VCaP (cell line): ENCODE results near the gene JDP2.

ENCODE experiments used
- H3K27ac ChIP-seq: fragments of 450-650 bp; 2 replicates; pipeline ENCODE4 v1.5.1; 2017
- CTCF ChIP-seq: fragments of 450-650 bp; conservative IDR thresholded peaks from 2 replicates; pipeline ENCODE4 v1.5.1; 2017; ENCODE audit warnings: mild to moderate bottlenecking, moderate library complexity

JDP2 gene

GRCh38 chr14:75439989-75440388 lies 12.2 kb downstream of the JDP2 start:
- no peak for TF ChIP-seq CTCF
- no peak overlapping the region for H3K27ac ChIP-seq

- no peak for TF ChIP-seq CTCF
- no peak overlapping the region for H3K27ac ChIP-seq
Measured at GRCh38 chr14:75440733-75441477, 13.1 kb downstream of the JDP2 start.

DNA sequence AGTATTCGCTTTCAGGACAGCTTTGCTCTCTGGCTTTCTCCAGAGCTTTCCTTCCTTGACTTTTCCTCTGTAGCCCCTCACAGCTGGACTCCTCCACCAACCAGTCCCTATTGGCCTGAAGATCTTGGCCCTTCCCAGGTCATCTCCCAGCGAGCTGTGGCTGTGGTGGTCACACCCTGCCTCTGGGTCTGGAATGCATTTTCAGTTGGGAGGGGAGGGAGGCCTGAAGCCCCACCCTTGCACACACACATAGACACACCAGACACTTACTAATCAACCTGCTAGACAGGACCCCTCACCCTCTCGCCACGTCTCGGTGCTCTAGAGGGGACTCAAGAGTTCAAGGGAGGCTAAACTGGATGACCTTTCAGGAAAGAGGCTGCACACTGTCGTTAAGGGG lies 13.9 kb downstream of the JDP2 start:
- no peak overlapping the region for H3K27ac ChIP-seq
- no peak for TF ChIP-seq CTCF

DNA sequence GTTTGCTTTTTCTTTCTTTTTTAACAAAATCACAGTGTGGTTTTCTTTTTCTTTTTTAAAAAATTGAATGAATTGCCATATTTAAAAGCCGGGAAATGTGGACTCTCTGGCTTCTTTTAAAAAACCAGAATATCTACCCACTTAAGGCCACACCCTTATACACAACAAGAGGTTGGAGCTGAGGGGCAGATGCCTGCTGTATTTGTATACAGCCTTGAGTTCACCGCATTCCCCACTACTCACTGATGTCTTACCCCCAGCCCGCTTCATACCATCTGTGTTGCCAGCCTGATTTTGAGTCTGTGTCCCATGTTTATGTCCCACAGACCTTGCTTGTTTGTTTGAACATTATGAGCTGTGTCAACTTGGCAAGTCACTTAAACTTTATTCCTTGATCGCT lies 14.3 kb downstream of the JDP2 start:
- no peak for TF ChIP-seq CTCF

DNA sequence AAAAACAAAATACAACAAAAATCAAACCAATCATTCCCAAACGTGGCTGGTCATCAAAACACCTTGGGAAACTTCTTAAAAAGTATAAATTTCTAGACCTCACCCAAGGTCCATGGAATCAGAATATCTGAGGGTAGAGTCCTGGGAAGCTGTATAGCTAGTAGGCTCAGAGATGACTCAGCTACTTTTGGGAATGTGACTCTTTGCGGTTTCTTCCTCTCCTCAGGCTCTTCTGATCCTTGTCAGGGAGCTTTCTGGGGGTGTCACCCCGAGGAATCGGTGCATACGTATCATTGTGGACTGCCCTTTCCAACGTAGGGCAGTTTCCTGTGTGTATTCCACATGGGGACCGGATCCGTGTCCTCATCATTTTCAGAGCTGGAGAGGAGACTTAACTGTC lies 14.8 kb downstream of the JDP2 start:
- H3K27ac ChIP-seq = no peak overlapping the region
- no peak for TF ChIP-seq CTCF

More for the DNA sequence above, 14.3 kb downstream of the JDP2 start:
- H3K27ac ChIP-seq = no peak overlapping the region

DNA sequence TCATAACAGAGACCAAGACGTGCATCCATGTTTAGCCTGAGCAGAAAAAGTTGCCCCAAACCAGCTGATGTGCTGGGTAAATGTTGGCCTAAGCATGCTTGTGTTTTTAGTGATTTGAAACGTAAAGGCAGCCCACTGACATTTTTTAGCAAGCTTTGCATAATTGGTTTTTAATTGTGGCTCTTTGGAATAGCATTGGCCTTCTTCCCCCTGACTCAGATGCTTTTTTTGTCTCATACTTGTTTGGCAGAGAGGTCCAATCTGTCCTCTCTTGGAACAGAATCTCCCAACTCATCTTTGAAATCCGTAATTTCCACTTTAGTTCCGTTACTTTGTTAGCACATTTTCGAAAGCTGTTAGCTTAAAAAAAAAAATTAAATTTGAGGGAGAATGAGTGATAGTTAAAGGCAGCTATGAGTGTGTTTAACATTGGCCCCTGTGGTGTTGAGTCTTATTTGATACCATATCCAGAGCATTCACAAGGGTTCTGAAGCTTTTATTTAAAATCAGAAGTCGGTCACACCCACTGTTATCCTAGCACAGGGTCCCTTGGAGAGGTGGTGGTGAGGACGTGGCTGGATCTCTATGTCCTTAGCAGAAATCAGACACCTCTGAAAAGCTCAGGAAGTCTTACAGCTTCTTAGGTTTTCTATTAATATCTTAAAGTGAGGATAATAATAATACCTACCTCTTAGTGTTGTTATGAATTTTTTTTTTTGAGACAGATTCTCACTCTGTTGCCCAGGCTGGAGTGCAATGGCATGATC lies 15.6 kb downstream of the JDP2 start:
- H3K27ac ChIP-seq = no peak overlapping the region

DNA sequence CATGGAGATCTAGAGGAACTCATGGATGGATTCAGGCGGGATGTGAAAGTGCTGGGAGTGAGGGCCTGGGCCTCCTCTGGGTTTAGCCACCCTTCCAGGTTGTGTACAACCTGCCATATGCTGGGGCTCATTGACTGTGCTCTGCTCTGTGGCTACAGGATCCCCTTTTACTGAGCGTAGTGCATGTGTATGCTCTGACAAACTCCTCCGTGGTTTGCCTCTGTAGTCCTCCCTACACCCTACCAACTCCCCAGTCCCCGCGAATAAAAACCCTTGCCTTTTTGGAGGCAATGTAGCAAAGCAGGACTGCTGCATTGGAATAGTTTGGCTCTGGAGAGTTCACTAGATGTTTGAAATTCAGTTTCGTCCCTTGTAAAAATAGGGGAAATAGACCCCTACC lies 17.4 kb downstream of the JDP2 start:
- no peak for TF ChIP-seq CTCF
- H3K27ac ChIP-seq = no peak overlapping the region

More for the DNA sequence above, 15.6 kb downstream of the JDP2 start:
- no peak for TF ChIP-seq CTCF
